HEK293 (cell line): ENCODE results near the gene GDE1.

Source experiments
- GLI2 ChIP-seq: fragments of 450-650 bp; formaldehyde crosslinking; IDR thresholded peaks from 2 replicates; pipeline ENCODE4; 2017; ENCODE audit warnings: missing biosample characterization, missing genetic modification characterization, low read depth, borderline replicate concordance
- HIC1 ChIP-seq: fragments of 450-650 bp; formaldehyde crosslinking; IDR thresholded peaks from 2 replicates; pipeline ENCODE4 v1.5.1; 2016; ENCODE audit warnings: missing biosample characterization, missing genetic modification characterization
- OVOL3 ChIP-seq: fragments of 450-650 bp; formaldehyde crosslinking; IDR thresholded peaks from 2 replicates; pipeline ENCODE4 v1.5.1; 2016; ENCODE audit warnings: missing biosample characterization, missing genetic modification characterization
- REPIN1 ChIP-seq: fragments of 450-650 bp; formaldehyde crosslinking; IDR thresholded peaks from 2 replicates; pipeline ENCODE4 v1.5.1; 2017; ENCODE audit warnings: missing biosample characterization, missing genetic modification characterization, low read depth
- REST ChIP-seq: fragments of 450-650 bp; formaldehyde crosslinking; IDR thresholded peaks from 2 replicates; pipeline ENCODE4 v1.5.1; 2016; ENCODE audit warnings: missing biosample characterization, missing genetic modification characterization
- SP2 ChIP-seq: fragments of 450-650 bp; formaldehyde crosslinking; IDR thresholded peaks from 2 replicates; pipeline ENCODE4 v1.5.1; 2016; ENCODE audit warnings: missing biosample characterization, missing genetic modification characterization
- TCF7L2 ChIP-seq: IDR thresholded peaks from 2 replicates; pipeline ENCODE4 v1.6.1; 2011; ENCODE audit warnings: low read depth, mild to moderate bottlenecking, inconsistent platforms, low read length, moderate library complexity, borderline replicate concordance
- ZBTB44 ChIP-seq: fragments of 450-650 bp; IDR thresholded peaks from 2 replicates; pipeline ENCODE4 v1.5.1; 2018; ENCODE audit warnings: missing biosample characterization, mild to moderate bottlenecking, missing genetic modification characterization
- ZFP37 ChIP-seq: fragments of 450-650 bp; formaldehyde crosslinking; IDR thresholded peaks from 2 replicates; pipeline ENCODE4 v1.5.1; 2016; ENCODE audit warnings: missing biosample characterization, missing genetic modification characterization
- ZNF140 ChIP-seq: fragments of 450-650 bp; formaldehyde crosslinking; IDR thresholded peaks from 2 replicates; pipeline ENCODE4 v1.5.1; 2016; ENCODE audit warnings: missing biosample characterization, missing genetic modification characterization
- ZNF155 ChIP-seq: fragments of 450-650 bp; formaldehyde crosslinking; IDR thresholded peaks from 2 replicates; pipeline ENCODE4 v1.5.1; 2016; ENCODE audit warnings: missing biosample characterization, missing genetic modification characterization
- ZNF274 ChIP-seq, 2 experiments: fragments of 200-500 bp in 1 of 2; fragments of 450-650 bp in 1 of 2; sonication (Bioruptor generic) in 1 of 2; formaldehyde crosslinking in 1 of 2; IDR thresholded peaks; 2 replicates each; pipeline versions ENCODE4 v1.5.1 to v1.6.1; 2014 to 2016; ENCODE audit warnings: borderline replicate concordance in 1 of 2, inconsistent platforms in 1 of 2, low read length in 1 of 2, missing biosample characterization in 1 of 2, missing genetic modification characterization in 1 of 2
- ZNF354C ChIP-seq: fragments of 450-650 bp; formaldehyde crosslinking; IDR thresholded peaks from 2 replicates; pipeline ENCODE4 v1.5.1; 2016; ENCODE audit warnings: missing biosample characterization, missing genetic modification characterization, low read depth, borderline replicate concordance
- ZNF394 ChIP-seq: fragments of 450-650 bp; formaldehyde crosslinking; IDR thresholded peaks from 2 replicates; pipeline ENCODE4 v1.5.1; 2016; ENCODE audit warnings: missing biosample characterization, missing genetic modification characterization, mild to moderate bottlenecking, moderate library complexity, borderline replicate concordance
- ZNF404 ChIP-seq: fragments of 450-650 bp; formaldehyde crosslinking; IDR thresholded peaks from 2 replicates; pipeline ENCODE4 v1.5.1; 2017; ENCODE audit warnings: missing biosample characterization, missing genetic modification characterization
- ZNF416 ChIP-seq: fragments of 450-650 bp; formaldehyde crosslinking; IDR thresholded peaks from 2 replicates; pipeline ENCODE4 v1.5.1; 2016; ENCODE audit warnings: missing biosample characterization, missing genetic modification characterization
- ZNF433 ChIP-seq: fragments of 450-650 bp; formaldehyde crosslinking; IDR thresholded peaks from 2 replicates; pipeline ENCODE4 v1.5.1; 2016; ENCODE audit warnings: missing biosample characterization, missing genetic modification characterization, low read depth
- ZNF518A ChIP-seq: fragments of 450-650 bp; formaldehyde crosslinking; conservative IDR thresholded peaks from 2 replicates; pipeline ENCODE4 v1.5.1; 2016; ENCODE audit warnings: low read depth, missing biosample characterization, missing genetic modification characterization
- ZNF560 ChIP-seq: fragments of 450-650 bp; formaldehyde crosslinking; IDR thresholded peaks from 2 replicates; pipeline ENCODE4 v1.5.1; 2017; ENCODE audit warnings: missing biosample characterization, missing genetic modification characterization, borderline replicate concordance
- ZNF561 ChIP-seq: fragments of 450-650 bp; IDR thresholded peaks from 2 replicates; pipeline ENCODE4 v1.5.1; 2018; ENCODE audit warnings: missing biosample characterization, missing genetic modification characterization, borderline replicate concordance
- ZNF670 ChIP-seq: fragments of 450-650 bp; formaldehyde crosslinking; IDR thresholded peaks from 2 replicates; pipeline ENCODE4 v1.5.1; 2016; ENCODE audit warnings: missing biosample characterization, missing genetic modification characterization, low read depth
- ZNF701 ChIP-seq: fragments of 450-650 bp; formaldehyde crosslinking; IDR thresholded peaks from 2 replicates; pipeline ENCODE4 v1.5.1; 2016; ENCODE audit warnings: missing biosample characterization, missing genetic modification characterization
- ZNF76 ChIP-seq: fragments of 450-650 bp; formaldehyde crosslinking; IDR thresholded peaks from 2 replicates; pipeline ENCODE4; 2016; ENCODE audit warnings: low read depth, missing biosample characterization, missing genetic modification characterization, borderline replicate concordance
- ZNF776 ChIP-seq: fragments of 450-650 bp; formaldehyde crosslinking; IDR thresholded peaks from 2 replicates; pipeline ENCODE4 v1.5.0; 2017; ENCODE audit warnings: missing biosample characterization, missing genetic modification characterization, borderline replicate concordance
- ZNF777 ChIP-seq: fragments of 450-650 bp; formaldehyde crosslinking; IDR thresholded peaks from 2 replicates; pipeline ENCODE4 v1.5.1; 2017; ENCODE audit warnings: missing biosample characterization, missing genetic modification characterization, borderline replicate concordance
- ZNF843 ChIP-seq: fragments of 450-650 bp; formaldehyde crosslinking; IDR thresholded peaks from 2 replicates; pipeline ENCODE4 v1.5.1; 2016; ENCODE audit warnings: missing biosample characterization, missing genetic modification characterization

Gene GDE1

GRCh38 chr16:19506965-19507364, 14.9 kb downstream of the GDE1 start (continued):
- TF ChIP-seq ZNF394 (peak; percentile 91; the same call in 1 of the 2 replicates), ZNF701 (tag by site-specific recombination) (no peak), REPIN1 (tag by site-specific recombination) (no peak), ZNF274 (IDR thresholded peaks at IDR 0.05; ENCODE audit: low read length) (no peak), ZNF274 (tag by site-specific recombination; IDR thresholded peaks at IDR 0.05; ENCODE audit: borderline replicate concordance) (no peak), ZNF354C (tag by site-specific recombination) (no peak), HIC1 (tag by site-specific recombination) (no peak), TCF7L2 (no peak), ZNF843 (tag by site-specific recombination) (no peak), ZNF560 (tag by site-specific recombination) (peak; percentile 80), ZNF776 (tag by site-specific recombination) (no peak), ZNF561 (tag by site-specific recombination) (no peak), ZNF518A (tag by site-specific recombination) (peak; percentile 90), ZNF777 (tag by site-specific recombination) (no peak), OVOL3 (tag by site-specific recombination) (no peak), ZNF404 (tag by site-specific recombination) (0 out of 2 replicates have a peak, but pooled peaks have one; percentile 33), REST (tag by site-specific recombination) (peak; percentile 60; the same call in 1 of the 2 replicates), ZNF140 (tag by site-specific recombination) (peak; percentile 60; the same call in 1 of the 2 replicates), ZNF155 (no peak), ZFP37 (tag by site-specific recombination) (no peak), ZNF433 (tag by site-specific recombination) (peak; percentile 48), ZNF76 (tag by site-specific recombination) (no peak), SP2 (tag by site-specific recombination) (no peak), ZBTB44 (tag by site-specific recombination) (no peak), GLI2 (tag by site-specific recombination) (no peak; the same call in 1 of the 2 replicates), ZNF670 (tag by site-specific recombination) (no peak), ZNF416 (tag by site-specific recombination) (no peak)
